Astrocyte (in vitro differentiated cells and primary cell): Measurements from ENCODE around the gene TSEN2. TPM values are rescaled to one million over a fixed set of nuclear protein-coding genes. Genes with fewer than 3 reads are reported as not detected.

Experiments used
- DNase-seq: peaks from one replicate; pipeline ENCODE4 v3.0.0-alpha.2; 2010; ENCODE audit warnings: low read depth
- FAIRE-seq: peaks from 2 replicates; lab custom pipeline; 2011; peaks lifted over from hg19 to GRCh38; lab: Jason Lieb, UNC
- H2AFZ ChIP-seq: 2 replicates; pipeline ENCODE4 v1.6.0; 2012; ENCODE audit warnings: low read depth, low read length, inconsistent platforms
- H3K27ac ChIP-seq: 2 replicates; pipeline ENCODE4 v1.5.1; 2011; ENCODE audit warnings: low read depth, low read length, inconsistent platforms
- H3K27me3 ChIP-seq: 2 replicates; pipeline ENCODE4 v1.6.0; 2011; ENCODE audit warnings: low read length, inconsistent platforms; ENCODE audit not compliant: insufficient read depth
- H3K36me3 ChIP-seq: 2 replicates; pipeline ENCODE4 v1.5.1; 2011; ENCODE audit warnings: low read length, inconsistent platforms; ENCODE audit not compliant: insufficient read depth
- H3K4me1 ChIP-seq: 2 replicates; pipeline ENCODE4 v1.5.1; 2011; ENCODE audit warnings: low read length, inconsistent platforms; ENCODE audit not compliant: insufficient read depth
- H3K4me2 ChIP-seq: 2 replicates; pipeline ENCODE4 v1.6.0; 2012; ENCODE audit warnings: low read length, inconsistent platforms
- H3K4me3 ChIP-seq: 2 replicates; pipeline ENCODE4 v1.5.1; 2011; ENCODE audit warnings: low read depth, mild to moderate bottlenecking, low read length, inconsistent platforms; ENCODE audit not compliant: insufficient read depth
- H3K79me2 ChIP-seq: 2 replicates; pipeline ENCODE4 v1.6.0; 2012; ENCODE audit warnings: mild to moderate bottlenecking, low read length, inconsistent platforms; ENCODE audit not compliant: insufficient read depth
- H3K9ac ChIP-seq: 2 replicates; pipeline ENCODE4 v1.6.0; 2012; ENCODE audit warnings: mild to moderate bottlenecking, low read length, inconsistent platforms
- H3K9me3 ChIP-seq: 2 replicates; pipeline ENCODE4 v1.5.1; 2012; ENCODE audit warnings: low read depth, mild to moderate bottlenecking, low read length, inconsistent platforms; ENCODE audit not compliant: insufficient read depth
- H4K20me1 ChIP-seq: 2 replicates; pipeline ENCODE4 v1.6.0; 2012; ENCODE audit warnings: low read length, inconsistent platforms; ENCODE audit not compliant: insufficient read depth
- H3K27ac Mint-ChIP-seq: one replicate; pipeline ENCODE4 v1.8.0; 2021; ENCODE audit warnings: mild to moderate bottlenecking, mixed read lengths; ENCODE audit not compliant: unreplicated experiment
- H3K27me3 Mint-ChIP-seq: one replicate; pipeline ENCODE4 v1.8.0; 2021; ENCODE audit warnings: low read depth, mixed read lengths; ENCODE audit not compliant: unreplicated experiment
- H3K36me3 Mint-ChIP-seq: one replicate; pipeline ENCODE4 v1.8.0; 2021; ENCODE audit warnings: low read depth, mixed read lengths; ENCODE audit not compliant: unreplicated experiment
- H3K4me1 Mint-ChIP-seq: one replicate; pipeline ENCODE4 v1.8.0; 2021; ENCODE audit warnings: low read depth, mixed read lengths; ENCODE audit not compliant: unreplicated experiment
- H3K4me3 Mint-ChIP-seq: one replicate; pipeline ENCODE4 v1.8.0; 2021; ENCODE audit warnings: mild to moderate bottlenecking, moderate library complexity, mixed read lengths; ENCODE audit not compliant: unreplicated experiment
- H3K9me3 Mint-ChIP-seq: one replicate; pipeline ENCODE4 v1.8.0; 2021; ENCODE audit warnings: mild to moderate bottlenecking, mixed read lengths; ENCODE audit not compliant: unreplicated experiment
- CTCF ChIP-seq: IDR thresholded peaks from 2 replicates; pipeline ENCODE4 v1.5.1; 2011; ENCODE audit warnings: low read depth, mild to moderate bottlenecking, inconsistent platforms, low read length, moderate library complexity; ENCODE audit not compliant: insufficient read depth
- EZH2 ChIP-seq: IDR thresholded peaks from 2 replicates; pipeline ENCODE4 v1.6.1; 2012; ENCODE audit warnings: mild to moderate bottlenecking, low read length, inconsistent platforms; ENCODE audit not compliant: insufficient read depth
- total RNA-seq: library from RNA; stranded (reverse); gene quantifications from 2 replicates; pipeline ENCODE4 v1.2.1, GENCODE V29; 2021

Gene TSEN2
- total RNA-seq, 1 donor from 2014 or later, result 9.7 TPM

GRCh38 chr3:12479919-12480427, 4.3 kb upstream of the TSEN2 start:
- no peaks in the 10 kb centered on the region for H4K20me1 ChIP-seq
- H3K27me3 Mint-ChIP-seq, result no peaks in the 10 kb centered on the region
- peak overlapping the region; percentile 81 for H2AFZ ChIP-seq
- DNase-seq (peak; percentile 8), FAIRE-seq (no peak)
- H3K4me3 Mint-ChIP-seq, result no peak overlapping the region
- H3K79me2 ChIP-seq, result peaks cover 5% of the 10 kb centered on the region
- H3K4me1 Mint-ChIP-seq, result peaks cover 14% of the 10 kb centered on the region
- no peak overlapping the region for H3K27ac ChIP-seq
- no peaks in the 10 kb centered on the region for H3K36me3 ChIP-seq
- no peak overlapping the region for H3K4me3 ChIP-seq
- H3K9me3 ChIP-seq, result no peaks in the 10 kb centered on the region
- H3K9ac ChIP-seq, result no peak overlapping the region
- H3K27ac Mint-ChIP-seq, result peak overlapping the region; percentile 12
- TF ChIP-seq CTCF (peak; percentile 80), EZH2 (no peak)
- no peaks in the 10 kb centered on the region for H3K27me3 ChIP-seq
- H3K4me2 ChIP-seq, result no peak overlapping the region
- no peaks in the 10 kb centered on the region for H3K36me3 Mint-ChIP-seq
- H3K9me3 Mint-ChIP-seq, result no peaks in the 10 kb centered on the region
- peaks cover 18% of the 10 kb centered on the region for H3K4me1 ChIP-seq

GRCh38 chr3:12483410-12483809, 870 bp upstream of the TSEN2 start:
- Histone ChIP-seq H4K20me1 (no peaks in the 10 kb centered on the region), H3K4me3 (peak overlapping the region; percentile 84), H3K79me2 (peaks cover 35% of the 10 kb centered on the region), H3K27ac (no peak overlapping the region), H3K36me3 (no peaks in the 10 kb centered on the region), H3K4me2 (peak overlapping the region; percentile 88), H3K4me1 (peaks cover 16% of the 10 kb centered on the region), H3K9me3 (no peaks in the 10 kb centered on the region), H3K9ac (peak overlapping the region; percentile 59), H2AFZ (peak overlapping the region; percentile 91), H3K27me3 (no peaks in the 10 kb centered on the region)
- TF ChIP-seq EZH2 (no peak), CTCF (no peak)
- H3K36me3 Mint-ChIP-seq, result no peaks in the 10 kb centered on the region
- no peak for DNase-seq
- H3K4me1 Mint-ChIP-seq, result peaks cover 9% of the 10 kb centered on the region
- no peaks in the 10 kb centered on the region for H3K9me3 Mint-ChIP-seq
- FAIRE-seq, result no peak
- H3K4me3 Mint-ChIP-seq, result peak overlapping the region; percentile 90
- H3K27me3 Mint-ChIP-seq, result no peaks in the 10 kb centered on the region
- H3K27ac Mint-ChIP-seq, result no peak overlapping the region

- Histone ChIP-seq H2AFZ (peak overlapping the region; percentile 91), H3K27ac (no peak overlapping the region), H3K9me3 (no peaks in the 10 kb centered on the region), H3K36me3 (no peaks in the 10 kb centered on the region), H3K4me2 (peak overlapping the region; percentile 88), H3K79me2 (peaks cover 38% of the 10 kb centered on the region), H3K9ac (peak overlapping the region; percentile 59), H3K4me3 (peak overlapping the region; percentile 84), H3K27me3 (no peaks in the 10 kb centered on the region), H3K4me1 (peaks cover 16% of the 10 kb centered on the region), H4K20me1 (no peaks in the 10 kb centered on the region)
- H3K27ac Mint-ChIP-seq, result no peak overlapping the region
- H3K9me3 Mint-ChIP-seq, result no peaks in the 10 kb centered on the region
- H3K4me3 Mint-ChIP-seq, result peak overlapping the region; percentile 90
- DNase-seq (no peak), FAIRE-seq (no peak)
- peaks cover 9% of the 10 kb centered on the region for H3K4me1 Mint-ChIP-seq
- no peaks in the 10 kb centered on the region for H3K36me3 Mint-ChIP-seq
- no peak for TF ChIP-seq CTCF
- no peak for TF ChIP-seq EZH2
- H3K27me3 Mint-ChIP-seq, result no peaks in the 10 kb centered on the region
Observed at GRCh38 chr3:12483872-12484197, 445 bp upstream of the TSEN2 start.
